ENCODE data around the gene HS6ST1.

The HS6ST1 gene

DNA sequence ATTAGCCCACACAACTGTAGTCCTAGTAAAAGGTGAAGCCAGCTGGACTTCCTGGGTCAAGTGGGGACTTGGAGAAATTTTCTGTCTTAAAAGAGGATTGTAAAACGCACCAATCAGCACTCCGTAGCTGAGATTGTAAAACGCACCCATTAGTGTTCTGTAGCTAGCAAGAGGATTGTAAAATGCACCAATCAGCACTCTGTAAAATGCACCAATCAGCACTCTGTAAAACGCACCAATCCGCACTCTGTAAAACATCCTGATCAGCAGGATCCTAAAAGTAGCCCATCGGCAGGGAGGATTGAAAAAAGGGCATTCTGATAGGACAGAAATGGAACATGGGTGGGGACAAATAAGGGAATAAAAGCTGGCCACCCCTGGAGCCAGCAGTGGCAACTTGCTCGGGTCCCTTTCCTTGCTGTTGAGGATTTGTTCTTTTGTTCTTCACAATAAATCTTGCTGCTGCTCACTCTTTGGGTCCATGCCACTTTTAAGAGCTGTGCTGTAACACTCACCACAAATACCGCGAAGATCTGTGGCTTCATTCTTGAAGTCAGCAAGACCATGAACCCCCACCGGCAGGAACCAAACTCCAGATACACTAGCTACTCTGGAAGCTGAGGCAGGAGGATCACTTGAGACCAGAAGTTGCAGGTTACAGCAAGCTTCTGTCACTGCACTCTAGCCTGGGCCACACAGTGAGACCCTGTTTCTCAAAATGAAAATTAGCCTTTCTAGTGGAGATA is 102.6 kb downstream of the HS6ST1 start:
- Histone ChIP-seq H3K4me3 (ENCODE audit: low read depth in 1 of 2, low read length in 2 of 2) (no peak overlapping the region), H3K79me2 (ENCODE audit: insufficient read depth, low read length) (no peaks in the 10 kb centered on the region), H4K20me1 (ENCODE audit: insufficient read depth, low read length) (no peaks in the 10 kb centered on the region), H2AFZ (ENCODE audit: low read depth, low read length) (no peak overlapping the region), H3K4me2 (ENCODE audit: insufficient read depth, low read length) (no peak overlapping the region), H3K9me3 (ENCODE audit: insufficient read depth, low read length, severe bottlenecking) (no peaks in the 10 kb centered on the region), H3K27me3 (ENCODE audit: insufficient read depth, low read length, poor library complexity) (no peaks in the 10 kb centered on the region), H3K27ac (ENCODE audit: low read length) (no peak overlapping the region), H3K36me3 (ENCODE audit: insufficient read depth, low read length) (no peaks in the 10 kb centered on the region), H3K9ac (ENCODE audit: low read depth, low read length) (no peak overlapping the region), H3K4me1 (ENCODE audit: insufficient read depth, low read length) (no peaks in the 10 kb centered on the region)
- ATAC-seq (ENCODE audit: insufficient read depth, low read depth) (peak; percentile 81), DNase-seq (peak; percentile 50)
- TF ChIP-seq, protein P1, sequence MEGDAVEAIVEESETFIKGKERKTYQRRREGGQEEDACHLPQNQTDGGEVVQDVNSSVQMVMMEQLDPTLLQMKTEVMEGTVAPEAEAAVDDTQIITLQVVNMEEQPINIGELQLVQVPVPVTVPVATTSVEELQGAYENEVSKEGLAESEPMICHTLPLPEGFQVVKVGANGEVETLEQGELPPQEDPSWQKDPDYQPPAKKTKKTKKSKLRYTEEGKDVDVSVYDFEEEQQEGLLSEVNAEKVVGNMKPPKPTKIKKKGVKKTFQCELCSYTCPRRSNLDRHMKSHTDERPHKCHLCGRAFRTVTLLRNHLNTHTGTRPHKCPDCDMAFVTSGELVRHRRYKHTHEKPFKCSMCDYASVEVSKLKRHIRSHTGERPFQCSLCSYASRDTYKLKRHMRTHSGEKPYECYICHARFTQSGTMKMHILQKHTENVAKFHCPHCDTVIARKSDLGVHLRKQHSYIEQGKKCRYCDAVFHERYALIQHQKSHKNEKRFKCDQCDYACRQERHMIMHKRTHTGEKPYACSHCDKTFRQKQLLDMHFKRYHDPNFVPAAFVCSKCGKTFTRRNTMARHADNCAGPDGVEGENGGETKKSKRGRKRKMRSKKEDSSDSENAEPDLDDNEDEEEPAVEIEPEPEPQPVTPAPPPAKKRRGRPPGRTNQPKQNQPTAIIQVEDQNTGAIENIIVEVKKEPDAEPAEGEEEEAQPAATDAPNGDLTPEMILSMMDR (IDR thresholded peaks at IDR 0.05; ENCODE audit: borderline replicate concordance, extremely low read depth, low read length, poor library complexity, severe bottlenecking), result no peak
- TF ChIP-seq EZH2 (IDR thresholded peaks at IDR 0.05; ENCODE audit: borderline replicate concordance, low read depth, low read length, severe bottlenecking), result no peak
